Measurements from ENCODE around the gene TCAP.

TCAP gene

GRCh38 chr17:39701784-39702422 is 36.8 kb downstream of the TCAP start:
- TF ChIP-seq GATA3 (IDR thresholded peaks at IDR 0.05; ENCODE audit: low read depth, low read length): no peak
- no peak for TF ChIP-seq GATA2 (IDR thresholded peaks at IDR 0.05; ENCODE audit: low read depth, low read length)

GRCh38 chr17:39702901-39703893 is 38.0 kb downstream of the TCAP start:
- TF ChIP-seq GATA2 (IDR thresholded peaks at IDR 0.05; ENCODE audit: low read depth, low read length) (no peak), GATA3 (IDR thresholded peaks at IDR 0.05; ENCODE audit: low read depth, low read length) (no peak)

DNA sequence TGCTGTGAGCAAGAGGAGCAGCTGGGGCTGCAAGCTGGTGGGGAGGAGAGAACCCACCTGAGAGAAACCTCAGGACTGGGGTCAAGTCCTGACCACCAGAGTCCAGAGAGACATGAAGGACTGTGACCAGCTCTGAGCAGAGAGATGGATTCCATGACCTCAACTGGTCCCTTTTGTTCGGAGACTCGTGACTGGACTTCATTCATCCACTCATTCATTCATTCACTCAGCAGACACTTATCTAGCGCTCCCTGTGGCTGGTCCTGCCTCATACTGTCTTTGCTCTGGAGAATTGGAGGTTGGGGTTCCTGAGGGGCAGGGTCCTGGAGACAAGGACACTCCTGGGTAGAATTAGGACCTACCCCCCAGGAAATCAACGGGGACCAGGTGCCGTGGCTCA is 38.8 kb downstream of the TCAP start:
- TF ChIP-seq GATA3 (IDR thresholded peaks at IDR 0.05; ENCODE audit: low read depth, low read length) (no peak), GATA2 (IDR thresholded peaks at IDR 0.05; ENCODE audit: low read depth, low read length) (no peak)

DNA sequence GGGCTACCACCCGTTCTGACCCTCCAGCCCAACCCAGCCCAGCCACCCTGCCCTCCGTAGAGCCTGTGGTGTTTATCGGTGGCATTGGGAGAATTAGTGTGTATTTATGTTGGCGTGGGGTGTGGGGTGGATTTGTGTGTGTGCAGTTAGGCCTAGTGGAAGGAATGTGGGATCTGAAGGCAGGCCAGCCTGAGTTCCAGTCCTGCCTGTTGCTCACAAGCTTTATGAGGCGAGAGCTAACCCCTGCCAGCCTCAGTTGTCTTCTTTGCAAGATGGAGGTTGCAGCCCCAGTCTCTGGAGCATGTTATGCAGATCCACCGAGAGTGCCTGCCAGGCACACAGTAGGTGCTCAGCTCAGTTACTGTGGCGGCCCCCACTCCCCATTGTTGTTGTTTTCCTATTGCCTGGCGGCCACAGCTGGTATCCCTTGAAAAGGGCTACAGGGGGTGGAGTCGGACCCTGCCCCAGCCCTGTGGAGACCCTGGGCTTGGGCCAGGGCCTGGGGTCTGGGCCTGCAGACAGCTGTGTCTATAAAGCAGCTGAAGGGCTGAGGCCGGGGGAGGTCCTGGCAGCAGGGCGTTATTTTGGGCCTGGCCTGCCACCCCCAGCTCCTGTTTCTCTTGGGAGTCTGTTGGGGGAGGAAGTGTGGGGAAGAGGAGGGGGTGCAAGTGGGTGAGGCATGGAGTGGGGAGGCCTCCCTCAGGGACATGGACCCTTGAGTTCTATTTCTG is 39.8 kb downstream of the TCAP start:
- no peak for TF ChIP-seq GATA2 (IDR thresholded peaks at IDR 0.05; ENCODE audit: low read depth, low read length)
- TF ChIP-seq GATA3 (IDR thresholded peaks at IDR 0.05; ENCODE audit: low read depth, low read length): no peak

GRCh38 chr17:39705786-39706348 is 40.7 kb downstream of the TCAP start:
- TF ChIP-seq GATA3 (IDR thresholded peaks at IDR 0.05; ENCODE audit: low read depth, low read length): no peak
- TF ChIP-seq GATA2 (IDR thresholded peaks at IDR 0.05; ENCODE audit: low read depth, low read length): no peak

- TF ChIP-seq GATA3 (IDR thresholded peaks at IDR 0.05; ENCODE audit: low read depth, low read length) (no peak), GATA2 (IDR thresholded peaks at IDR 0.05; ENCODE audit: low read depth, low read length) (no peak)
These were observed 41.2 kb downstream of the TCAP start for GRCh38 chr17:39706383-39706782.

- TF ChIP-seq GATA2 (IDR thresholded peaks at IDR 0.05; ENCODE audit: low read depth, low read length): no peak
- TF ChIP-seq GATA3 (IDR thresholded peaks at IDR 0.05; ENCODE audit: low read depth, low read length): no peak
These were observed 41.8 kb downstream of the TCAP start for GRCh38 chr17:39706921-39707337.

GRCh38 chr17:39709319-39709997 is 44.3 kb downstream of the TCAP start:
- TF ChIP-seq GATA2 (IDR thresholded peaks at IDR 0.05; ENCODE audit: low read depth, low read length): no peak
- no peak for TF ChIP-seq GATA3 (IDR thresholded peaks at IDR 0.05; ENCODE audit: low read depth, low read length)

DNA sequence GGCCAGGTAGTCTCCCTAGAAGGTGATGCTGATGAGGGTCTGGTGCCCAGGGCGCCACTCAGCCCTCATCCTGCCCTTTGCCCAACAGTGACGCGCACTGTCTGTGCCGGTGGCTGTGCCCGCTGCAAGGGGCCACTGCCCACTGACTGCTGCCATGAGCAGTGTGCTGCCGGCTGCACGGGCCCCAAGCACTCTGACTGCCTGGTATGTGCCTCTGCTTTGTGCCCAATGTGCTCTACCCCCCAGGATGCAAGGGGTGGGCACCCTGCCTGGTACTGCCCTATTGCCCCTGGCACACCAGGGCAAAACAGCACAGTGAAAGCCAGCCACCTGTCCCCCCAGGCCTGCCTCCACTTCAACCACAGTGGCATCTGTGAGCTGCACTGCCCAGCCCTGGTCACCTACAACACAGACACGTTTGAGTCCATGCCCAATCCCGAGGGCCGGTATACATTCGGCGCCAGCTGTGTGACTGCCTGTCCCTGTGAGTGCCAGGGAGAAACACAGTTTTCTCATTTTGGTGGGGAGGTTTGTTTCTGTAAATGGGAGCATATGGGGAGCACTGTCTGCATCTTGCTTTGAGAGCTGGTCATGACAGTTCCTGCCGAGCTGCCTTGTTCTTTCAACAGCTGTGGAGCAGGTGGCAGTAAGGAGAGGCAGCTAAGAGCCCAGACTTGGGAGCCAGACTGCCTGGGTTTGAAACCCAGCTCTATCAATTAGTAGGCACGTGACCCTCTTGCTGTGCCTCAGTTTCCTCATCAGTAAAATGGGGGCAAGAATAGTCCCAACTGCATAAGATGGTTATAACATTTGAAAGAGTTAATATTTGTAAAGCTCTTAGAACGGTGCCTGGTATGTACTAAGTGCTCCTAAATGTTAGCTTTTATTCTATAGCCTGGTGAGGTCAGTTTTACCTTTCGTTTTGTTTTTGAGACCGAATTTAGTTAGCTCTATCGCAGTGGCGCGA is 45.1 kb downstream of the TCAP start:
- TF ChIP-seq GATA2 (IDR thresholded peaks at IDR 0.05; ENCODE audit: low read depth, low read length): no peak
- TF ChIP-seq GATA3 (IDR thresholded peaks at IDR 0.05; ENCODE audit: low read depth, low read length): no peak

- TF ChIP-seq GATA3 (IDR thresholded peaks at IDR 0.05; ENCODE audit: low read depth, low read length): no peak
- TF ChIP-seq GATA2 (IDR thresholded peaks at IDR 0.05; ENCODE audit: low read depth, low read length): no peak
These were observed 46.7 kb downstream of the TCAP start for GRCh38 chr17:39711851-39712250.

DNA sequence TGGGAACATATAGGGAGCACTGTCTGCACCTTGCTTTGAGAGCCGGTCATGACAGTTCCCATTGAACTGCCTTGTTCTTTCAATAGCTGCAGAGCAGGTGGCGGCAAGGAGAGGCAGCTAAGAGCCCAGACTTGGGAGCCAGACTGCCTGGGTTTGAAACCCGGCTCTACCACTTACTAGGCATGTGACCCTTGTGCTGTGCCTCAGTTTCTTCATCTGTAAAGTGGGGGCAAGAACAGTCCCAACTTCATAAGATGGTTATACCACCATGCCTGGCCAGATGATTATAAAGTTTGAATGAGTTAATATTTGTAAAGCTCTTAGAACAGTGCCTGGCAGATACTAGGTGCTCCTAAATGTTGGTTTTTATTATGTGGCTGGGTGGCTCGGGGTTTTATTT is 49.1 kb downstream of the TCAP start:
- TF ChIP-seq GATA2 (IDR thresholded peaks at IDR 0.05; ENCODE audit: low read depth, low read length) (no peak), GATA3 (IDR thresholded peaks at IDR 0.05; ENCODE audit: low read depth, low read length) (no peak)

- TF ChIP-seq GATA2 (IDR thresholded peaks at IDR 0.05; ENCODE audit: low read depth, low read length): no peak
- TF ChIP-seq GATA3 (IDR thresholded peaks at IDR 0.05; ENCODE audit: low read depth, low read length): no peak
These were observed 50.4 kb downstream of the TCAP start for GRCh38 chr17:39715375-39716072.
